Naive thymus-derived CD4-positive, alpha-beta T cell (primary cell): ENCODE data around the gene ISOC2. TPM values are rescaled to one million over a fixed set of nuclear protein-coding genes. Genes with fewer than 3 reads are reported as not detected.
A peak's percentile ranks its signal among the peaks of the same experiment; 100 is the strongest.

Source experiments
- ATAC-seq: fragments of 150-1000 bp; cut with Tn5 transposase; 2 replicates; pipeline ENCODE4 v1.10.0; 2021; ENCODE audit warnings: mild to moderate bottlenecking, moderate library complexity
- CTCF ChIA-PET: fragments of 350-600 bp; sonication (Branson Sonifier 250); formaldehyde crosslinking; loops from one replicate; lab custom pipeline; 2021; ENCODE audit warnings: antibody characterized with exemption; lab: Charles Lee
- POLR2A ChIA-PET: fragments of 350-600 bp; sonication (Branson Sonifier 250); formaldehyde crosslinking; loops from one replicate; lab custom pipeline; 2021; ENCODE audit warnings: antibody characterized with exemption, inconsistent platforms; lab: Charles Lee
- DNase-seq, 9 donors: peaks; one replicate each; pipeline versions ENCODE4 v3.0.0 to v3.0.0-alpha.2; 2020 to 2022; ENCODE audit warnings: mixed read lengths in 1 of 9
- H3K27ac ChIP-seq: one replicate; pipeline ENCODE4 v1.7.0; 2013; ENCODE audit warnings: mild to moderate bottlenecking, low read depth, low read length, moderate library complexity
- H3K27me3 ChIP-seq, 2 donors: one replicate each; pipeline ENCODE4 v1.7.0; 2013; ENCODE audit warnings: low read length in 2 of 2, mild to moderate bottlenecking in 2 of 2, moderate library complexity in 2 of 2; ENCODE audit not compliant: control insufficient read depth in 2 of 2, insufficient read depth in 2 of 2
- H3K36me3 ChIP-seq, 3 experiments: 1 replicate in 2 of 3; 2 replicates in 1 of 3; pipeline ENCODE4 v1.7.0; 2013; ENCODE audit warnings: low read length in 3 of 3, mild to moderate bottlenecking in 3 of 3, moderate library complexity in 1 of 3; ENCODE audit not compliant: insufficient read depth in 3 of 3, control insufficient read depth in 2 of 3
- H3K4me1 ChIP-seq, 2 donors: one replicate each; pipeline ENCODE4 v1.7.0; 2013; ENCODE audit warnings: low read length in 2 of 2, mild to moderate bottlenecking in 2 of 2, moderate library complexity in 1 of 2; ENCODE audit not compliant: control insufficient read depth in 2 of 2, insufficient read depth in 2 of 2
- H3K4me3 ChIP-seq: 2 replicates; pipeline ENCODE4 v1.7.0; 2013; ENCODE audit warnings: mild to moderate bottlenecking, low read length
- H3K9me3 ChIP-seq, 3 experiments: 1 replicate in 2 of 3; 2 replicates in 1 of 3; pipeline ENCODE4 v1.7.0; 2013; ENCODE audit warnings: low read length in 3 of 3; ENCODE audit not compliant: control insufficient read depth in 2 of 3
- H3K27ac Mint-ChIP-seq, 9 donors: one replicate each; pipeline ENCODE4 v1.8.0; 2020 to 2022; ENCODE audit warnings: mixed read lengths in 9 of 9, mild to moderate bottlenecking in 8 of 9, moderate library complexity in 5 of 9, inconsistent platforms in 2 of 9
- H3K27me3 Mint-ChIP-seq, 5 donors: one replicate each; pipeline ENCODE4 v1.8.0; 2021 to 2022; ENCODE audit warnings: mixed read lengths in 5 of 5, mild to moderate bottlenecking in 1 of 5
- H3K36me3 Mint-ChIP-seq, 5 donors: one replicate each; pipeline ENCODE4 v1.8.0; 2020 to 2022; ENCODE audit warnings: mixed read lengths in 5 of 5, mild to moderate bottlenecking in 3 of 5, inconsistent platforms in 1 of 5
- H3K4me1 Mint-ChIP-seq, 7 donors: one replicate each; pipeline ENCODE4 v1.8.0; 2020 to 2022; ENCODE audit warnings: mixed read lengths in 7 of 7, mild to moderate bottlenecking in 3 of 7, inconsistent platforms in 1 of 7
- H3K4me3 Mint-ChIP-seq, 10 donors: one replicate each; pipeline ENCODE4 v1.8.0; 2020 to 2022; ENCODE audit warnings: mild to moderate bottlenecking in 10 of 10, mixed read lengths in 10 of 10, moderate library complexity in 6 of 10, inconsistent platforms in 2 of 10
- H3K9me3 Mint-ChIP-seq, 11 donors: one replicate each; pipeline ENCODE4 v1.8.0; 2020 to 2022; ENCODE audit warnings: mixed read lengths in 11 of 11, mild to moderate bottlenecking in 4 of 11, inconsistent platforms in 1 of 11, moderate library complexity in 1 of 11
- intact Hi-C, 2 donors: fragments of 100-400 bp; cut with micrococcal nuclease; formaldehyde crosslinking; loops; one replicate each; pipeline ENCODE4 v1.15.1; 2023
- polyA plus RNA-seq, 2 donors: library from polyadenylated mRNA; unstranded; fragments of 300-500 nt; fragmentation: Illumina TruSeq; gene quantifications; one replicate each; pipeline ENCODE4 v1.2.3, GENCODE V29; 2021
- total RNA-seq, 6 experiments: library from RNA in 5 of 6; stranded (reverse) in 5 of 6; gene quantifications; 1 replicate in 5 of 6; 2 replicates in 1 of 6; pipeline ENCODE4 v1.2.3 and lab custom pipeline; 2021 to 2026

Gene ISOC2
- total and polyA plus RNA-seq, 7 experiments from 2014 or later, result 5.1 to 31.2 (median 11.4) TPM

GRCh38 chr19:55440411-55441105 lies 20.9 kb downstream of the ISOC2 start:
- DNase-seq (no peak), ATAC-seq (no peak)
- Histone ChIP-seq H3K9me3 (no peaks in the 10 kb centered on the region), H3K27ac (no peak overlapping the region), H3K4me1 (peaks cover 7 to 23% of the 10 kb centered on the region in 2 donors), H3K4me3 (no peak overlapping the region), H3K27me3 (peaks cover 15 to 33% of the 10 kb centered on the region in 2 donors), H3K36me3 (no peaks in the 10 kb centered on the region)
- H3K4me1 Mint-ChIP-seq, result peaks cover 11 to 35% (median 30%) of the 10 kb centered on the region in 7 donors
- POLR2A ChIA-PET, result interaction anchor here (1.1 kb wide), 1 partner anchor 11 kb away, joined by 3 read pairs; no protein-coding TSS in a partner anchor
- peak overlapping the region in 2 of 9 donors; percentile 30 to 65 for H3K27ac Mint-ChIP-seq
- CTCF ChIA-PET, result no interaction called here
- H3K4me3 Mint-ChIP-seq, result peak overlapping the region; percentile 18 to 83 (median 58)
- intact Hi-C loops, result loop anchor here in 1 of 2 donors (10.0 kb wide), 1 partner anchor 276 kb away; the partner anchor contains the start of gene DNAAF3
- H3K9me3 Mint-ChIP-seq, result peaks cover 0 to 8% (median 1%) of the 10 kb centered on the region in 11 donors
- H3K36me3 Mint-ChIP-seq, result peaks cover 0 to 19% (median 0%) of the 10 kb centered on the region in 5 donors
- H3K27me3 Mint-ChIP-seq, result peaks cover 57 to 75% (median 67%) of the 10 kb centered on the region in 5 donors

- Mint-ChIP-seq H3K4me3 (peak overlapping the region in 1 of 10 donors; percentile 44), H3K4me1 (peaks cover 11 to 34% (median 27%) of the 10 kb centered on the region in 7 donors), H3K36me3 (peaks cover 0 to 19% (median 0%) of the 10 kb centered on the region in 5 donors), H3K9me3 (peaks cover 0 to 8% (median 0%) of the 10 kb centered on the region in 11 donors), H3K27me3 (peaks cover 47 to 60% (median 55%) of the 10 kb centered on the region in 5 donors), H3K27ac (no peak overlapping the region)
- intact Hi-C loops, result no loop called here
- Histone ChIP-seq H3K27me3 (peaks cover 8 to 32% of the 10 kb centered on the region in 2 donors), H3K4me1 (peaks cover 7 to 23% of the 10 kb centered on the region in 2 donors), H3K9me3 (no peaks in the 10 kb centered on the region), H3K4me3 (no peak overlapping the region), H3K36me3 (no peaks in the 10 kb centered on the region), H3K27ac (no peak overlapping the region)
- CTCF ChIA-PET, result interaction anchor here (0.7 kb wide), 1 partner anchor 19 kb away, joined by 3 read pairs; no protein-coding TSS in a partner anchor
- DNase-seq, result no peak
- ATAC-seq, result no peak
- POLR2A ChIA-PET, result interaction anchor here (1.1 kb wide), 1 partner anchor 14 kb away, joined by 3 read pairs; no protein-coding TSS in a partner anchor
These were observed 22.4 kb downstream of the ISOC2 start for GRCh38 chr19:55439052-55439451.

- peaks cover 8 to 34% of the 10 kb centered on the region in 2 donors for H3K27me3 ChIP-seq
- Mint-ChIP-seq H3K36me3 (peaks cover 0 to 19% (median 0%) of the 10 kb centered on the region in 5 donors), H3K27ac (no peak overlapping the region), H3K9me3 (peaks cover 0 to 8% (median 0%) of the 10 kb centered on the region in 11 donors), H3K4me1 (peaks cover 9 to 22% (median 19%) of the 10 kb centered on the region in 7 donors), H3K4me3 (no peak overlapping the region), H3K27me3 (peaks cover 43 to 51% (median 45%) of the 10 kb centered on the region in 5 donors)
- no peaks in the 10 kb centered on the region for H3K9me3 ChIP-seq
- no peaks in the 10 kb centered on the region for H3K36me3 ChIP-seq
- no peak overlapping the region for H3K4me3 ChIP-seq
- CTCF ChIA-PET, result interaction anchor here (0.6 kb wide), 1 partner anchor 24 kb away, joined by 3 read pairs; no protein-coding TSS in a partner anchor
- POLR2A ChIA-PET, result no interaction called here
- ATAC-seq (peak; percentile 47), DNase-seq (peak in 1 of 9 donors; percentile 48)
- peaks cover 7 to 23% of the 10 kb centered on the region in 2 donors for H3K4me1 ChIP-seq
- intact Hi-C loops, result no loop called here
- H3K27ac ChIP-seq, result no peak overlapping the region
These were observed 24.0 kb downstream of the ISOC2 start for GRCh38 chr19:55437410-55437809.

GRCh38 chr19:55436847-55437246 lies 24.6 kb downstream of the ISOC2 start:
- Mint-ChIP-seq H3K9me3 (peaks cover 0 to 8% (median 1%) of the 10 kb centered on the region in 11 donors), H3K27ac (peak overlapping the region in 2 of 9 donors; percentile 5 to 23), H3K4me1 (peaks cover 9 to 21% (median 19%) of the 10 kb centered on the region in 7 donors), H3K27me3 (peaks cover 46 to 56% (median 48%) of the 10 kb centered on the region in 5 donors), H3K36me3 (peaks cover 0 to 19% (median 0%) of the 10 kb centered on the region in 5 donors), H3K4me3 (no peak overlapping the region)
- intact Hi-C loops, result no loop called here
- ChIA-PET POLR2A (no interaction called here), CTCF (interaction anchor here (0.6 kb wide), 1 partner anchor 25 kb away, joined by 3 read pairs; no protein-coding TSS in a partner anchor)
- Histone ChIP-seq H3K36me3 (no peaks in the 10 kb centered on the region), H3K27ac (no peak overlapping the region), H3K4me1 (peaks cover 7 to 18% of the 10 kb centered on the region in 2 donors), H3K27me3 (peaks cover 8 to 34% of the 10 kb centered on the region in 2 donors), H3K4me3 (no peak overlapping the region), H3K9me3 (no peaks in the 10 kb centered on the region)
- ATAC-seq (no peak), DNase-seq (no peak)

GRCh38 chr19:55435020-55435419 lies 26.4 kb downstream of the ISOC2 start:
- no peaks in the 10 kb centered on the region for H3K36me3 ChIP-seq
- no peak overlapping the region for H3K27ac Mint-ChIP-seq
- POLR2A ChIA-PET, result no interaction called here
- no peak for DNase-seq
- peaks cover 0 to 9% (median 6%) of the 10 kb centered on the region in 7 donors for H3K4me1 Mint-ChIP-seq
- ATAC-seq, result no peak
- H3K4me3 ChIP-seq, result no peak overlapping the region
- H3K27ac ChIP-seq, result no peak overlapping the region
- peaks cover 0 to 11% (median 5%) of the 10 kb centered on the region in 11 donors for H3K9me3 Mint-ChIP-seq
- intact Hi-C loops, result no loop called here
- CTCF ChIA-PET, result no interaction called here
- H3K4me1 ChIP-seq, result no peaks in the 10 kb centered on the region
- H3K27me3 Mint-ChIP-seq, result peaks cover 39 to 56% (median 49%) of the 10 kb centered on the region in 5 donors
- no peak overlapping the region for H3K4me3 Mint-ChIP-seq
- H3K9me3 ChIP-seq, result no peaks in the 10 kb centered on the region
- H3K36me3 Mint-ChIP-seq, result peaks cover 0 to 10% (median 0%) of the 10 kb centered on the region in 5 donors
- peaks cover 5 to 18% of the 10 kb centered on the region in 2 donors for H3K27me3 ChIP-seq

- Mint-ChIP-seq H3K4me3 (no peak overlapping the region), H3K27me3 (peaks cover 33 to 56% (median 47%) of the 10 kb centered on the region in 5 donors), H3K4me1 (peaks cover 0 to 7% (median 0%) of the 10 kb centered on the region in 7 donors), H3K9me3 (peaks cover 0 to 11% (median 5%) of the 10 kb centered on the region in 11 donors), H3K27ac (no peak overlapping the region), H3K36me3 (peaks cover 0 to 7% (median 0%) of the 10 kb centered on the region in 5 donors)
- Histone ChIP-seq H3K4me1 (no peaks in the 10 kb centered on the region), H3K9me3 (no peaks in the 10 kb centered on the region), H3K36me3 (no peaks in the 10 kb centered on the region), H3K4me3 (no peak overlapping the region), H3K27me3 (peaks cover 5 to 17% of the 10 kb centered on the region in 2 donors), H3K27ac (no peak overlapping the region)
- ChIA-PET POLR2A (no interaction called here), CTCF (no interaction called here)
- DNase-seq (no peak), ATAC-seq (no peak)
- intact Hi-C loops, result no loop called here
These were observed 27.0 kb downstream of the ISOC2 start for GRCh38 chr19:55434356-55434919.
